Heart left ventricle (tissue), 13 donors: ENCODE measurements around the gene LLPH.

Experiments used
- POLR2A ChIP-seq, 2 donors: fragments of 450-650 bp; IDR thresholded peaks; one replicate each; pipeline ENCODE4 v1.6.1; 2017; ENCODE audit warnings: antibody characterized with exemption in 2 of 2, mild to moderate bottlenecking in 2 of 2, moderate library complexity in 2 of 2
- TF ChIP-seq, protein P1 (sequence below), 12 donors: fragments of 200-600 bp; sonication (generic) in 4 of 12; IDR thresholded peaks; one replicate each; pipeline versions ENCODE4 v1.5.0 to v1.8.0; 2018 to 2022; ENCODE audit warnings: antibody characterized with exemption in 12 of 12, mild to moderate bottlenecking in 5 of 12
- donor health status: ischemic (EF 13 %, LVEDD 7.1; RV severe dilation, severe dysfunction).
- donor health status: DM: no; HTN: yes; CAD: no.
- donor health status: DM: no; HTN: no; CAD: no.
- donor health status: ischemic (EF 25% LVEDD 6.9; RV normal size, moderate dysfunction).
- donor health status: ischemic (EF 25% LVEDD 5.7; RV mildly dilated, moderate dysfunction).
- donor health status: ischemic (EF 35%, LVEDD 5.7; RV mildly dilated, moderate dysfunction).
- donor health status: nonischemic (EF 11% LVEDD 7.7; RV severe dilation, severe dysfunction).
- donor health status: DM: yes; HTN: yes; CAD: no.
- donor health status: PGD.
- donor health status: ischemic (EF 29% LVEDD 5.4; RV normal size, mild dysfunction).
- donor health status: nonischemic (EF 23%, LVEDD 6.1; RV moderate dilation, normal function).

- TF ChIP-seq, protein P1, sequence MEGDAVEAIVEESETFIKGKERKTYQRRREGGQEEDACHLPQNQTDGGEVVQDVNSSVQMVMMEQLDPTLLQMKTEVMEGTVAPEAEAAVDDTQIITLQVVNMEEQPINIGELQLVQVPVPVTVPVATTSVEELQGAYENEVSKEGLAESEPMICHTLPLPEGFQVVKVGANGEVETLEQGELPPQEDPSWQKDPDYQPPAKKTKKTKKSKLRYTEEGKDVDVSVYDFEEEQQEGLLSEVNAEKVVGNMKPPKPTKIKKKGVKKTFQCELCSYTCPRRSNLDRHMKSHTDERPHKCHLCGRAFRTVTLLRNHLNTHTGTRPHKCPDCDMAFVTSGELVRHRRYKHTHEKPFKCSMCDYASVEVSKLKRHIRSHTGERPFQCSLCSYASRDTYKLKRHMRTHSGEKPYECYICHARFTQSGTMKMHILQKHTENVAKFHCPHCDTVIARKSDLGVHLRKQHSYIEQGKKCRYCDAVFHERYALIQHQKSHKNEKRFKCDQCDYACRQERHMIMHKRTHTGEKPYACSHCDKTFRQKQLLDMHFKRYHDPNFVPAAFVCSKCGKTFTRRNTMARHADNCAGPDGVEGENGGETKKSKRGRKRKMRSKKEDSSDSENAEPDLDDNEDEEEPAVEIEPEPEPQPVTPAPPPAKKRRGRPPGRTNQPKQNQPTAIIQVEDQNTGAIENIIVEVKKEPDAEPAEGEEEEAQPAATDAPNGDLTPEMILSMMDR (IDR thresholded peaks at IDR 0.05): no peak
- TF ChIP-seq POLR2A (IDR thresholded peaks at IDR 0.05): no peak
Observed at GRCh38 chr12:66074561-66074960, 56.0 kb downstream of the LLPH start.
